Keratinocyte (primary cell): ENCODE measurements around the gene OR6M1. TPM values are rescaled to one million over a fixed set of nuclear protein-coding genes. Genes with fewer than 3 reads are reported as not detected.
A peak's percentile ranks its signal among the peaks of the same experiment; 100 is the strongest.

Source experiments
- DNase-seq: peaks from one replicate; pipeline ENCODE4 v3.0.0-alpha.2; 2011; ENCODE audit warnings: low read depth, missing footprints, low spot score
- FAIRE-seq: peaks from 2 replicates; lab custom pipeline; 2011; peaks lifted over from hg19 to GRCh38; lab: Jason Lieb, UNC
- H2AFZ ChIP-seq: 2 replicates; pipeline ENCODE4 v1.6.0; 2012; ENCODE audit warnings: low read length, control low read depth, inconsistent platforms; ENCODE audit not compliant: control insufficient read depth
- H3K27ac ChIP-seq: 2 replicates; pipeline ENCODE4 v1.5.1; 2011; ENCODE audit warnings: low read length; ENCODE audit not compliant: control insufficient read depth, insufficient read depth
- H3K27me3 ChIP-seq: 3 replicates; pipeline ENCODE4 v1.6.0; 2011; ENCODE audit warnings: low read length; ENCODE audit not compliant: control insufficient read depth, insufficient read depth; ENCODE audit errors: extremely low read depth
- H3K36me3 ChIP-seq, 2 experiments: 2 replicates in 1 of 2; 3 replicates in 1 of 2; pipeline ENCODE4 v1.5.1; 2011; ENCODE audit warnings: low read length in 2 of 2, mild to moderate bottlenecking in 1 of 2; ENCODE audit not compliant: control insufficient read depth in 2 of 2, insufficient read depth in 2 of 2; ENCODE audit errors: extremely low read depth in 1 of 2
- H3K4me1 ChIP-seq: 3 replicates; pipeline ENCODE4 v1.5.1; 2011; ENCODE audit warnings: low read length; ENCODE audit not compliant: control insufficient read depth, insufficient read depth; ENCODE audit errors: extremely low read depth
- H3K4me2 ChIP-seq: 3 replicates; pipeline ENCODE4 v1.6.0; 2011; ENCODE audit warnings: low read depth, low read length; ENCODE audit not compliant: control insufficient read depth, insufficient read depth; ENCODE audit errors: extremely low read depth
- H3K4me3 ChIP-seq, 3 experiments: fragments of 200-600 bp in 1 of 3; sonication (generic) in 1 of 3; 2 replicates in 2 of 3; 3 replicates in 1 of 3; pipeline ENCODE4 v1.5.1; 2011 to 2016; ENCODE audit warnings: low read length in 3 of 3, mild to moderate bottlenecking in 3 of 3, control low read depth in 2 of 3, inconsistent platforms in 1 of 3, low read depth in 1 of 3, mixed read lengths in 1 of 3, mixed run types in 1 of 3, moderate library complexity in 1 of 3; ENCODE audit not compliant: control insufficient read depth in 2 of 3, insufficient read depth in 2 of 3; ENCODE audit errors: extremely low read depth in 1 of 3
- H3K79me2 ChIP-seq: 2 replicates; pipeline ENCODE4 v1.6.0; 2012; ENCODE audit warnings: low read length; ENCODE audit not compliant: control insufficient read depth, insufficient read depth
- H3K9ac ChIP-seq: 3 replicates; pipeline ENCODE4 v1.6.0; 2011; ENCODE audit warnings: low read length; ENCODE audit not compliant: control insufficient read depth, insufficient read depth; ENCODE audit errors: extremely low read depth
- H3K9me1 ChIP-seq: 3 replicates; pipeline ENCODE4 v1.6.0; 2011; ENCODE audit warnings: low read length; ENCODE audit not compliant: control insufficient read depth, insufficient read depth; ENCODE audit errors: extremely low read depth
- H3K9me3 ChIP-seq: 2 replicates; pipeline ENCODE4 v1.5.1; 2012; ENCODE audit warnings: low read depth, low read length; ENCODE audit not compliant: control insufficient read depth
- H4K20me1 ChIP-seq: 3 replicates; pipeline ENCODE4 v1.6.0; 2011; ENCODE audit warnings: low read length; ENCODE audit not compliant: control insufficient read depth, insufficient read depth; ENCODE audit errors: extremely low read depth
- CTCF ChIP-seq, 3 experiments: IDR thresholded peaks in 1 of 3; conservative IDR thresholded peaks in 1 of 3; optimal IDR thresholded peaks in 1 of 3; 2 replicates in 2 of 3; 3 replicates in 1 of 3; pipeline versions ENCODE3 to v1.5.1; 2011; ENCODE audit warnings: low read length in 3 of 3, mild to moderate bottlenecking in 3 of 3, moderate library complexity in 2 of 3, control low read depth in 1 of 3, inconsistent platforms in 1 of 3; ENCODE audit not compliant: insufficient read depth in 2 of 3; ENCODE audit errors: extremely low read depth in 1 of 3
- EZH2 ChIP-seq: IDR thresholded peaks from one replicate; pipeline ENCODE4 v1.6.1; 2012; ENCODE audit warnings: inconsistent platforms, mild to moderate bottlenecking, low read length, moderate library complexity
- dilution Hi-C: fragments of 300-500 bp; cut with MboI; formaldehyde crosslinking; loops from one replicate; pipeline ENCODE4 v1.7.0; 2020; ENCODE audit warnings: low sequenced_read_pairs; ENCODE audit not compliant: extremely low pct_ligation_motif_present
- polyA plus RNA-seq, 5 experiments: library from polyadenylated mRNA; depleted of rRNA in 3 of 5; stranded (reverse) in 3 of 5; stranded (forward) in 1 of 5; unstranded in 1 of 5; fragments of >200 nt; gene quantifications; 1 replicate in 1 of 5; 2 replicates in 3 of 5; 3 replicates in 1 of 5; pipeline versions ENCODE4 v1.2.1 to v1.2.3, GENCODE V29; 2011 to 2012; ENCODE audit warnings: missing spikeins in 2 of 5, low read depth in 1 of 5, low replicate concordance in 1 of 5
- small RNA-seq, 3 experiments: library from RNA; depleted of rRNA; stranded (forward); fragments of <200 nt; gene quantifications; one replicate each; pipeline ENCODE3, GENCODE V24; 2012; ENCODE audit warnings: low read depth in 3 of 3, low replicate concordance in 1 of 3; ENCODE audit not compliant: insufficient read length in 3 of 3

The OR6M1 gene
- polyA plus RNA-seq, 1 donor (not counting 4 experiments of a cell fraction or from before 2014, with no cell fraction given): not detected

- DNase-seq (no peak), FAIRE-seq (no peak)
- no peaks in the 10 kb centered on the region for H3K9me3 ChIP-seq
- TF ChIP-seq EZH2 (no peak), CTCF (optimal IDR thresholded peaks at IDR 0.05 in 1 of 3, IDR thresholded peaks at IDR 0.05 in 1 of 3, conservative IDR thresholded peaks at IDR 0.05 in 1 of 3; ENCODE audit: extremely low read depth in 1 of 3, insufficient read depth in 2 of 3, low read length in 3 of 3) (no peak)
- peaks cover 6% of the 10 kb centered on the region for H3K4me1 ChIP-seq
- H2AFZ ChIP-seq: peak overlapping the region; percentile 36
- no peaks in the 10 kb centered on the region for H3K36me3 ChIP-seq
- no peaks in the 10 kb centered on the region for H4K20me1 ChIP-seq
- H3K27me3 ChIP-seq: no peaks in the 10 kb centered on the region
- H3K79me2 ChIP-seq: no peaks in the 10 kb centered on the region
- dilution Hi-C loops: no loop called here
- H3K4me2 ChIP-seq: no peak overlapping the region
- no peaks in the 10 kb centered on the region for H3K9me1 ChIP-seq
- no peak overlapping the region for H3K27ac ChIP-seq
- no peak overlapping the region for H3K9ac ChIP-seq
- no peak overlapping the region for H3K4me3 ChIP-seq
Measured at GRCh38 chr11:123757976-123758375, 48.2 kb downstream of the OR6M1 start.

- H3K9ac ChIP-seq: no peak overlapping the region
- no peak for DNase-seq
- FAIRE-seq: no peak
- H3K9me1 ChIP-seq: no peaks in the 10 kb centered on the region
- H3K9me3 ChIP-seq: no peaks in the 10 kb centered on the region
- dilution Hi-C loops: no loop called here
- H4K20me1 ChIP-seq: no peaks in the 10 kb centered on the region
- no peak overlapping the region for H3K4me3 ChIP-seq
- TF ChIP-seq EZH2 (no peak), CTCF (optimal IDR thresholded peaks at IDR 0.05 in 1 of 3, IDR thresholded peaks at IDR 0.05 in 1 of 3, conservative IDR thresholded peaks at IDR 0.05 in 1 of 3; ENCODE audit: extremely low read depth in 1 of 3, insufficient read depth in 2 of 3, low read length in 3 of 3) (no peak)
- H3K27ac ChIP-seq: no peak overlapping the region
- H3K36me3 ChIP-seq: no peaks in the 10 kb centered on the region
- H3K79me2 ChIP-seq: no peaks in the 10 kb centered on the region
- no peak overlapping the region for H2AFZ ChIP-seq
- no peaks in the 10 kb centered on the region for H3K27me3 ChIP-seq
- peaks cover 6% of the 10 kb centered on the region for H3K4me1 ChIP-seq
- H3K4me2 ChIP-seq: no peak overlapping the region
Measured at GRCh38 chr11:123755813-123756212, 50.3 kb downstream of the OR6M1 start.

Small RNAs within 50 kb of the gene (small RNA-seq; reads per million reads assigned to genes)
- 0 reads per million in 3 experiments for gene RNU1-21P

Other genes with a start within 250 kb of the OR6M1 start
- 0.08 to 0.19 TPM (median 0.10 TPM) in 3 replicates for gene SCN3B, start 151.7 kb downstream of the OR6M1 start, polyA plus RNA-seq
- gene ZNF202, start 64.7 kb downstream of the OR6M1 start, polyA plus RNA-seq: 9.1 to 11.4 TPM (median 9.3 TPM) in 3 replicates
- gene OR6X1, start 51.8 kb downstream of the OR6M1 start, polyA plus RNA-seq: not detected in 3 replicates
- not detected in 3 replicates for gene TMEM225, start 79.3 kb upstream of the OR6M1 start, polyA plus RNA-seq
- not detected in 3 replicates for gene OR8D4, start 95.8 kb upstream of the OR6M1 start, polyA plus RNA-seq
- not detected in 3 replicates for gene OR4D5, start 133.3 kb upstream of the OR6M1 start, polyA plus RNA-seq
- gene OR6T1, start 137.5 kb upstream of the OR6M1 start, polyA plus RNA-seq: not detected in 3 replicates
- not detected in 3 replicates for gene OR10S1, start 171.4 kb upstream of the OR6M1 start, polyA plus RNA-seq
- gene OR10G6, start 188.8 kb upstream of the OR6M1 start, polyA plus RNA-seq: not detected in 3 replicates
- not detected in 3 replicates for gene OR10G4, start 206.6 kb upstream of the OR6M1 start, polyA plus RNA-seq
- not detected in 3 replicates for gene OR10G9, start 216.7 kb upstream of the OR6M1 start, polyA plus RNA-seq
- not detected in 3 replicates for gene OR10G8, start 220.4 kb upstream of the OR6M1 start, polyA plus RNA-seq
- gene OR10G7, start 235.0 kb upstream of the OR6M1 start, polyA plus RNA-seq: not detected in 3 replicates